Lower lobe of right lung (tissue), 2 donors: ENCODE measurements around the gene KXD1. TPM values are rescaled to one million over a fixed set of nuclear protein-coding genes. Genes with fewer than 3 reads are reported as not detected.
A peak's percentile ranks its signal among the peaks of the same experiment; 100 is the strongest.

Experiments
- ATAC-seq, 2 donors: fragments of 200-7000 bp; cut with Tn5 transposase; one replicate each; pipeline ENCODE4 v1.9.1; 2020 to 2022; ENCODE audit warnings: mild to moderate bottlenecking in 2 of 2, moderate library complexity in 2 of 2
- DNase-seq: peaks from one replicate; pipeline ENCODE4 v3.0.0-alpha.2; 2020
- H3K27ac ChIP-seq: fragments of 200-600 bp; one replicate; pipeline ENCODE4 v1.8.0; 2022
- H3K27me3 ChIP-seq: fragments of 200-600 bp; one replicate; pipeline ENCODE4 v1.8.0; 2022; ENCODE audit warnings: low read depth
- H3K36me3 ChIP-seq: fragments of 200-600 bp; one replicate; pipeline ENCODE4 v1.8.0; 2022; ENCODE audit warnings: mild to moderate bottlenecking
- H3K4me1 ChIP-seq: fragments of 200-600 bp; one replicate; pipeline ENCODE4 v1.8.0; 2022
- H3K4me3 ChIP-seq: fragments of 200-600 bp; one replicate; pipeline ENCODE4 v1.8.0; 2022; ENCODE audit warnings: mild to moderate bottlenecking
- H3K9me3 ChIP-seq: fragments of 200-600 bp; one replicate; pipeline ENCODE4 v1.8.0; 2022
- CTCF ChIP-seq: fragments of 200-600 bp; IDR thresholded peaks from one replicate; pipeline ENCODE4 v1.8.0; 2022; ENCODE audit warnings: antibody characterized with exemption, mild to moderate bottlenecking
- intact Hi-C: fragments of 100-400 bp; cut with DNase I; formaldehyde crosslinking; loops from one replicate; pipeline ENCODE4 v1.11.0; 2022
- total RNA-seq: library from RNA; stranded (reverse); fragmentation: NEBNext Ultra II Directional; extraction: Animal tissue kit (Norgen Biotek cat#: 25700); gene quantifications from one replicate; pipeline ENCODE4 v1.2.1, GENCODE V29; 2021
- donor health status: DM: no; HTN: yes; CAD: no; lungs with severe emphysema.

Gene KXD1
- total RNA-seq, 1 donor from 2014 or later: 71.9 TPM

GRCh38 chr19:18526316-18526715 lies 31.4 kb upstream of the KXD1 start:
- Histone ChIP-seq H3K4me3 (no peak overlapping the region), H3K4me1 (peaks cover 10% of the 10 kb centered on the region), H3K36me3 (peaks cover 4% of the 10 kb centered on the region), H3K27ac (no peak overlapping the region), H3K27me3 (no peaks in the 10 kb centered on the region), H3K9me3 (no peaks in the 10 kb centered on the region)
- TF ChIP-seq CTCF: no peak
- DNase-seq: no peak
- intact Hi-C loops: no loop called here
- ATAC-seq: no peak

GRCh38 chr19:18529782-18530181 lies 27.9 kb upstream of the KXD1 start:
- Histone ChIP-seq H3K4me3 (no peak overlapping the region), H3K27me3 (no peaks in the 10 kb centered on the region), H3K4me1 (peaks cover 5% of the 10 kb centered on the region), H3K27ac (no peak overlapping the region), H3K9me3 (no peaks in the 10 kb centered on the region), H3K36me3 (peaks cover 35% of the 10 kb centered on the region)
- ATAC-seq: peak in 1 of 2 donors; percentile 18
- intact Hi-C loops: no loop called here
- no peak for TF ChIP-seq CTCF
- DNase-seq: no peak

- H3K36me3 ChIP-seq: peaks cover 50% of the 10 kb centered on the region
- TF ChIP-seq CTCF: no peak
- no peak for DNase-seq
- ATAC-seq: no peak
- peaks cover 5% of the 10 kb centered on the region for H3K4me1 ChIP-seq
- no peak overlapping the region for H3K4me3 ChIP-seq
- H3K9me3 ChIP-seq: no peaks in the 10 kb centered on the region
- H3K27ac ChIP-seq: no peak overlapping the region
- no peaks in the 10 kb centered on the region for H3K27me3 ChIP-seq
- intact Hi-C loops: no loop called here
Measured at GRCh38 chr19:18531485-18531884, 26.2 kb upstream of the KXD1 start.

GRCh38 chr19:18532168-18532890 lies 25.3 kb upstream of the KXD1 start:
- Histone ChIP-seq H3K27me3 (no peaks in the 10 kb centered on the region), H3K36me3 (peaks cover 58% of the 10 kb centered on the region), H3K27ac (no peak overlapping the region), H3K4me1 (peaks cover 3% of the 10 kb centered on the region), H3K4me3 (no peak overlapping the region), H3K9me3 (no peaks in the 10 kb centered on the region)
- intact Hi-C loops: no loop called here
- no peak for TF ChIP-seq CTCF
- ATAC-seq (peak in 1 of 2 donors; percentile 4), DNase-seq (no peak)

GRCh38 chr19:18533058-18533457 lies 24.6 kb upstream of the KXD1 start:
- DNase-seq (no peak), ATAC-seq (peak in 1 of 2 donors; percentile 4)
- Histone ChIP-seq H3K9me3 (no peaks in the 10 kb centered on the region), H3K4me3 (no peak overlapping the region), H3K36me3 (peaks cover 66% of the 10 kb centered on the region), H3K4me1 (no peaks in the 10 kb centered on the region), H3K27ac (no peak overlapping the region), H3K27me3 (no peaks in the 10 kb centered on the region)
- no peak for TF ChIP-seq CTCF
- intact Hi-C loops: no loop called here
